GM19025 (cell line): Measurements from ENCODE around the gene NFE2L2.
"Not testable (repeated sequence)": the region's sequence is repeated elsewhere in the genome, so short reads cannot be mapped to it uniquely, and the experiment has no call there.

Experiments used
- ATAC-seq: cut with Tn5 transposase; IDR thresholded peaks from one replicate; pipeline ENCODE4 v1.9.1; 2021; ENCODE audit warnings: mild to moderate bottlenecking, low read depth, moderate library complexity; ENCODE audit not compliant: unreplicated experiment

Gene NFE2L2

DNA sequence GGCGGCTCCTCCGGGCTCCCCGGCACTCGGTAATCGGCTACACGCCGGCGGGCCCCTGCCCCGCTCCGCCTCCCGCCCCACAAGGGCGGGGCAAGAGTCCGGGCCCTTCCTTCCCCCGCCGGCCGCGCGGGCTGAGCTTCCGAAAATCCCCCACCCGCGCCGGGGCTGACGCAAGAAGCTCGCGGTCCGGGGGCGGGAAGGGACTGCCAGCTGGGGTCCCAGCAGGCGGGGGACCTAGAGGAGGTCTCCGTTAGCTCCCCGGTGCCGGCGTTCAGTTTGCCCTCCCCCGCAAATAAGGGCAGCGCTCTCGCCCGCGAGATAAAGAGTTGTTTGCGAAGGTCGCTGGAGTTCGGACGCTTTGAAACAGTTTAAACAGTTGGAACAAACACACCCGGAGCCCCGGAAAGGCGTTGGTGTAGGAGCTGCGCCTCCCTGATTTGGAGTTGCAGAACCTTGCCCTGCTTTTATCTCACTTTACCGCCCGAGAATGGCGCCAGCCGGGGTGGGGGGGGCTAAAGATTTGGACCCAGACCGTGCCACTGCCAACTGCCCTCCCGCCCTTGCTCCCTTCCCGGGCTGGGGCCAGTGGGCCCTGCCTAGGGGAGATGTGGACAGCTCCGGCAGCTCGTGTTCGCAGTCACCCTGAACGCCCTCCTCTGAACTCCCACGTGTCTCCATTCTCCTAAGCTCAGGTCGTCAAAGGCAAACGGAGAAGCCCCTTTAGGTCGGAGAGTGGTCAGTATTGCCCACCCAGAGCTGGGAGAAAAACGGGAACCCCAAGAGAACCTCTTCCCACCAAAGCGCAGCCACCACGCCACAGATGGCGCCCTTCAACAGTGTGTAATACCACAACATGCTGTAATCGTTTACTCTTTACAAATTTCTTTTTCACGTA lies at the start of gene NFE2L2:
TSS of gene NFE2L2 (minus strand) at position 35 of the 895 bp plus-strand sequence. CDS start 151 bp downstream, outside the sequence.
- ATAC-seq = peak; percentile 59

DNA sequence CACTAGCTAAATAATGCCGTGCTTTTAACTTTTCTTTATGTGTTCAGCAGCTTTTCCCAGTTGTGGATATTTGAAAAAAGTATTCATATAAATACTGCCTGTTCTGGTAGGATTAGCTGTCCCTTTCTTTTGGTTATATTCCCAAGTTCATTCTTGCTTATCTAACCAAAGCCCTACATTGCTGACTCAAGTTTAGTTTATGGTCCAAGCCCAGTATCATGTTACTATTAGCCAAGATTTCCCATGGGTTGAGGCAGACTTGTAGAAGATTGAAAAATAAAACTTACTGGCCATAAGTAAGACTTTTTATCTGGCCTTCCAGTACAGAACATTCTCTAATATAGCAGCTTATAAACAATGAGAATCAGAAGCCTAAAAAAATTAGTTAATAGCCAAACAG lies 49.7 kb upstream of the NFE2L2 start:
- no peak for ATAC-seq

DNA sequence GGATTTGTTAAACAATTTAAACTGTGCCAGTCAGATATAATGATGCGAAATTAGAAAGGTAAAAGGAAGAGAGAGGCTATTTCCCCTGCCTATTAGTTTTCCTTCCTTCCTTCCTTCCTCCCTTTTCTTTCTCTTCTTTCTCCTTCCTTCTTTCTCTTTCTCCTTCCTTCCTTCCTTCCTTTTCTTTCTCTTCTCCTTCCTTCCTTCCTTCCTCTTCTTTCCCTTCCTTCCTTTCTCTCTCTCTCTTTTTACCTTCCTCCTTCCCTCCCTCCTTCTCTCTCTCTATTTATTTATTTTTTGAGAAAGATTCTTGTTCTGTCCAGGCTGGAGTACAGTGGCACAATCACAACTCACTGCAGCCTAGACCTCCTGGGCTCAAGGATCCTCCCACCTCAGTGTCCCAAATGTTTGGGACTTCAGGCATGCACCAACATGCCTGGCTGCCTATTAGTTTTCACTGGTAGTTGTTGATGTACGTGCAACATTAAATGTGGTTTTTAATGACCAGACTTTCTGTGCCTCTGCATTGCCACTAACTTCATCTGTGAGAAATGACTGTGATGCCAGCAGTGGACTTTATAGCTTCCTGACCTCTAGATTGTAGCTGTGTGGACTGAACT lies 48.7 kb upstream of the NFE2L2 start:
- no peak for ATAC-seq

DNA sequence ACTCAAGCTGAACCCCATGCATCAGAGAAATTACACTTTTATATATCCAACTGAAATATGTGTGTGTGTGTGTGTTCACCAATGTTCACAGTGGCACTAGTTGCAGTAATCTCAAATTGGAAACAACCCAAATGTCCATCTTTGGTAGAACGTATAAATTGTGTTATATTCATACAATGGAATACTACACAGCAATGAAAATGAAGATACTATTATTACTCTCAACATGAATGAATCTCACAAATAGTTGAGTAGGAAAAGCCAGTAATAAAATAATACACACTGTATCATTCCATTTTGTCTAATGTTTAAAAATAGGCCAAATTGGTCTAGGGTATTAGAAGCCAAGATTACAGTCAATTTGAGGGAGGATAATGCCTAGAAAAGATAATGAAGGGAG lies 48.0 kb upstream of the NFE2L2 start:
- ATAC-seq = no peak

DNA sequence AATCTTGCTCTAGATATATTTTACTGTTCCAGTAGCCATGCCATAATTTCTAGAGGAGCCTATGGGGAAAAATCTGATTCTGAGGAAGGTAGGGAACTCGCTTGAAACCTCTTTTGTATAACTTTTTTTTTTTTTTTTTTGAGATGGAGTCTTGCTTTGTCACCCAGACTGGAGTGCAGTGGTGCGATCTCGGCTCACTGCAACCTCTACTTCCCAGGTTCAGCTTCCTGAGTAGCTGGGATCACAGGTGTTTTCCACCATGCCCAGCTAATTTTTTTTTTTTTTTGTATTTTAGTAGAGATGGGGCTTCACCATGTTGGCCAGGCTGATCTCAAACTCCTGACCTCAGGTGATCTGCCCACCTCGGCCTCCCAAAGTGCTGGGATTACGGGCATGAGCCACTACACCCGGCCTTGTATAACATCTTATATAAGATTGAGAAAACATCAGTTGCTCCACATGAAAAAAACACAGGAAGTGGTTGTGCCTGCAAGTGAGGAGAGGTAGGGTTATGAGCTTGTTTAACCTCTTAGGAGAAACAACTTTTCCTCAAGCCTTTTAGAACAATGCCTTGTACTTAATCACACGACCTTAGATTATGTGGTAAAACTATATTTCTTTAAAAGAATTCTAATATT lies 45.3 kb upstream of the NFE2L2 start:
- not testable (repeated sequence) for ATAC-seq

DNA sequence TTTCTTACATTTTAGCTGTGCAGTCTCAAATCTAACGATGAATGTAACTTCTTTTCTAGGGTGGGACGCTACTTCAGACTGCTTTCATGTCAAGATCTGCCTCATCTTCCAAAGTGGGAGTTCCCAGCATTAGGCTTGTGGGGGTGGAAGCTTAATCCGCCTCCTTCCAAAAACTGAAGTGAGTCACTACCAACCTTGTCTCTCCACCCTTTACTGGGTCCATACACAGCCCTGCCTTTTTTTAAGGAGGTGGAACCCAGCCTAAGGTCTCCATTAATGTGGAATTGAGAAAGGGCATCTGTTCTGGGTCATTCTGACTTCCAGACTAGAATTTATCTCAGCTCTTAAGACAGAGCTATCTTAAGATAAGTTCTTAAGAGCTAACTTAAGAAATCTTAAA lies 42.0 kb upstream of the NFE2L2 start:
- no peak for ATAC-seq

DNA sequence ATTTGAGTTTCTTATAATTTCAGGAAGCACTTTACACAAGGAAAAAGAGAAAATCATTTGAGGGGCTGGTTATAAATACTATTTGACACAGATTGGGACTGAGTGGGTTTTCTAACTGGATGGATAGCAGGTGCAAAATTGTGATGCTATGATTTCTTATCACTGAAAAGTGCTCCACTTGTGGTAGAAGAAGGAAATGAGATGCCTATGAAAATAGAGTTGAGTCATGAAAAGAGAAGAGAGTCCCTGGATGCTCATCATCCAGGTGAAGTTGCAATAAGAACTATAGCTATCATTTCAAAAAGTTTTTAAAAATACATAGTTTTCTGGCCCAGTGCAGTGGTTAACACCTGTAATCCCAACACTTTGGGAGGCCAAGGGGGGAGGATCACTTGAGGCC lies 39.4 kb upstream of the NFE2L2 start:
- ATAC-seq = no peak

DNA sequence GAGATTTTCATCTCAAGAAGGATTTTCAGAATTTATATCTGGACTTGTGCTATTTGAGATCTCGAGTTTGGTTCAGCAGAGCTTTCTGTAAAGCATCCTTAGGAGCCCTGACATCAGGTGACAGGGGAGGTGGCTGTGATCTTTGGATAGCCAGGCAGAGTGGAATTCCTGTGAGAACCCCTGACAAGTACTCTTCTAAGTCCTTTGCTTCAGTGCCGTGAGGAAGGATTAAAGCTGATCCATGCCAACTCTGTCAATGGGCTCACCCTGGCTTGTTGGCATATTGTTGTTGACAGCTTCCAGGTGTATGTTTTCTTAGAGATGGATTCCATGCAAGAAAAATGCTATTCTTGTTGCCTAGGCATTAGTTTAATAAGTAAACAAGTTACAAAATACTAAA lies 38.0 kb upstream of the NFE2L2 start:
- no peak for ATAC-seq

DNA sequence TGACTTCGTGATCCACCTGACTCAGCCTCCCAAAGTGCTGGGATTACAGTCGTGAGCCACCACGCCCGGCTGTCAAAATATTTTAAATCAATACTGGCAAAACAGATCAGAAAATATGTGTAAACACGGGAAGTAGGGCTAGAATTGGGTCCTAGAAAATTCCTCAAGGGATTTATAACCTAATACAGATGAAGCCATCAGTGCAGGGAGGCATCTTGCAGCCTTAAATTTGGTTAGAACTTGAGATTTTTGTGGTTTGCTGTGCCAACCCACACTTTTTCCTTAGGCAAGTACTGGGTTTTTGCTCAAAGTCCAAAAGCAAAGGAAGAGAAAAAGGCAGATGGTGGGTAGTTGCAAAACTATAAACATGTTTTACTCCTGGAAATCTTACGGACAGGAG lies 33.7 kb upstream of the NFE2L2 start:
- ATAC-seq = no peak

DNA sequence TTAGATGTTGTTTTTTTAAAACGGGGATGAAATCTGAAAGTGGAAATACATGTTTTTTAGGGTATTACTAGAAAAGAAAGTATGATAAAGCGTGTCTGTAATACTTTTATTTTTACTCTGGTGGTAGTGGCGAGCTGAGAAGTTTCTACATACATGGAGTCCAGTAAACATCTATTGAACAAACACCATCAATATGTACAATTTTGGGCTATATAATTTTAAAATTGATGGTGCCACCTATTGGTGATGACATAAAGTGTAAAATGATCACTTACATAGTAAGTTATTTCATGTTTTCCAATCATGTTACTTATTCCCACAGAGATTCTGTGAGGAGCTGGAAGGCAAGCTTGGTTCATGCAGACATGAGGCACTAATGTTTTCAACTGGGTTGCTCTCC lies 31.5 kb upstream of the NFE2L2 start:
- ATAC-seq = no peak

DNA sequence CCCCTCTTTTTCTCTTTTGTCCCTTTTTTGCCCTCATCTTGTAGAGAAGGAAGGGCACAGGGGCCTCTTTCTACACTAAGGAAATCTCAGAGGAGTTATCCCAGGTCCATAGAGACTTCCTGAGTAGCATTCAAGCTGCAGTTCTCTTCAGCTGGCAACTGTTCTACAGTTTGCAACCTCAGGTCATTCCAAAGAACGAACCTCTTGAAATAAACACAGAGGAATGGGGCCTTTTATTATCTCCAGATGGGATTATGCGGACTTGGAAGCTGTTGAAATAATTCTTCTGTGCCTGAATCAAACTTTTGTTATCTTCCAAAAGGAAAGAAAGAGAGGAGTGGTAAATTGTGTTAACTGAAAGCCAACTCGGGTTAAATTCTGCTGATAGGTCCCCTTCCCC lies 31.0 kb upstream of the NFE2L2 start:
- ATAC-seq = no peak

DNA sequence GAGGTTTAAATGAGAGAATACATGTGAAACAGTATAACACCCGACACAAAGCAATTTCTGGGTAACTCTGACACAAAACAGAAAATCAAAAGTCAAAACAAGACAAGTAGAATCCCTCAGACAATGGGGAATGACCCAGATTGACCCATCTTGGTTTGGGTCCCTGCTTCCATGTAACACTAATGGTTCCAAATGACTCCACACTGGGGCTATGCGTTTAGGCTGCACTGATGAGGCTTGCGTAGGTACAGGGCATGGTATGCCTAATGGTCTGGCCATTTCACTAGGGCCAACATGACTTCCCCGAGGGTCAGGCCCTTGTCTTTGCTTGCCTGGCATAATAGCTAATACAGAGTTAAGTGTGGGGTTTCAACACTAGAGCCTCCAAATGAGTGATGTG lies 27.2 kb upstream of the NFE2L2 start:
- no peak for ATAC-seq

DNA sequence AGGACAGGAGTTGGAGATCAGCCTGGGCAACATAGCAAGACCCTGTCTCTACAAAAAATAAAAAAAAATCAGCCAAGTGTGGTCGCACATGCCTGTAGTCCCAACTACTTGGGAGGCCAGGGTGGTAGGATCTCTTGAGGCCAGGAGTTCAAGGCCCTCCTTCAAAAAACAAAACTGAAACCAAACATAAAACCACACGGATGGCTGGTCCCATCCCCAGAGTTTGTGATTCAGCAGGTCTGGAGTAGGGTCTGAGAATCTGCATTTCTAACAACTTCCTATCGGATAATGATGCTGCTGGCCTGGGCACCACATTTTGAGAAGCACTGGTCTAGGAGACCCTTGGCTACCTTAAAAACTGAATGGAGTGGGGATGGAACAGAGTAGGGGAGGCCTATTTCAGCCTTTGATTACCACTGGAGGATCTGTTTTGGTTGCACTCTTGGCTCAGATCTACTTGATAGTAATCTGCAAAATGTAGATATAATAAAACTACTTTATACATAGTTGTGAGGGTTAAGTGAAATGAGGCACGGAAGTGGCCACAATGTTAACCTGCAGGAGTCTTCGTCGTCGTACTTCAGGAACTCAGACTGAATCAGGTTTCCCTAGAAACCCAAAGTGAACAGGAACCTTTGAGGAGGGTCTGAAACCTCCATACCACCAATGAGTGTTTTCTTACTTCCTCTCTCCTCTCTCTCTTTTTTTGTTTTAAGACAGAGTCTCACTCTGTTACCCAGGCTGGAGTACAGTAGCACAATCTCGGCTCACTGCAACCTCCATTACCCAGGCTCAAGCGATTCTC lies 25.5 kb upstream of the NFE2L2 start:
- peak; percentile 74 for ATAC-seq

DNA sequence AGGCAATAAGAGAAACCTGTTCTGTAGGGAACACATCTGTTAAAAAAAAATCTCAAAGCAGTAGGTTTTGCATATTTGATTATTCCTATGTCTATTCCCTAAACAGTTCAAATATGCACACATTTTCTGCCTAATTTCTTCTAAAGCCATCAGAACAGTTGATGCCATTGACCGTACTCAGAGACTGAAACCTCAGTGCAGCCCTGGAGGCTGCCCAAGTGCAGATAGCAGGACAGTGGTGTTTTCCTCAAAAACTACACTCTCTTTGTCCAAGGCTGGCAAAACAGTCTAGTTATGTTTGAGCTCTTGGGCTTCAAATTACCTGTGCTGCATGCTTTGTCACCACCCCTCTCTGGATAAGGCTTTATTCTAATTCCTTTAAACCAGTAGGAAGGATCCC lies 23.3 kb upstream of the NFE2L2 start:
- ATAC-seq = no peak

DNA sequence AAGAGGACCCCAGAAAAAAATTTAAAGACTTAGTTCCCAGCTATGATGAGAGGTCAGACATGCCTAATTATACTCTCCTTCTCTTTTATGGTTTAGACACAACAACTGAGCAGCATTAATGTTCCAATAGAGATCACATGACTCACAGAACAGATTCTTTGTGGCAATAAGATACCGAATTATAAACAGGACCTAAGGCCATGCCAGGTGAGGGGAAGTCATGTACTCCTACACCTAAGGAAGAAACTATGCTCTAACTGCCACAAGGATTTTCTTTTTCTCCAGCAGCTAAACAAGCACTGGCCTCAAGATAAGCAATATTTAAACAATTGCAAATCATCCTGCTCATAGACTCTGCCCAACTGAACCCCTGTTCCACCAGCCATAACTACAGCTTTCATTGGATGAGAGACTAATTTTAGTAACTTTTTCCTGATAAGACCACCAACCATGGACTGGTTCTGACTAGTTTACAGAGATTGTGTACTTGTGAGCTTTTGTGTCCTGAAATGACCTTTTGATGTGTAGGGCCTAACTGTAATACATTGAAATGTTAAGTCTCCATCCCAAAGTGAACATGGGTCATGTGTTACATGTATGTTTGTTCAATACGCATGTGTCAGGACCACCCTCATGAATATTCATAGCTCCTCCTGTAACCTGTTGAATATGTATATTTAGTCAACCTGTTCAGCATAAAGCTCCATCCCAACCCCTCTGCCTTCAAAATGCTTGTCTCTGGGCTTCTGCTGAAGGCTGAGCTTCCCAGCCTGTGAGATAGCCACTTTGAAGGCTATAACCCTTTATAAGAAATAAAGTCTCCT lies 21.6 kb upstream of the NFE2L2 start:
- ATAC-seq = no peak

DNA sequence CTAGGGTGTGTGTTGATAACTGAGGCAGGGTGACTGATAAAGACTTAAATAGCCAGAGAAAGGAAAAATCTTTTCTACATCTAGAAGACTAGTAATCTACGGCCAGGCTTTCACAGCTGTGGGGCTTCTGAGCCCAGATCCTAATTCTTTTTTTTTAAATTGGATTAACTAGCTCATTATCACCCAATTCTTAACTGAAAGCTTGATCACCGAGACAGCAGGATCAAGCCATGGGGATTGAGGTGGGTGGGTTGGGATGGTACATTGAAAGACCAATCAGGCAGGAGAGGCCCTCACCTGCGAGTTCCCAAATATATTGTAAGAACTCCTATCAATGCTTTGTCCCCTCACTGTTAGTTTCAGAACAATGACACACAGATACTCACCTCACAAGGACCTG lies 20.0 kb upstream of the NFE2L2 start:
- ATAC-seq = no peak

DNA sequence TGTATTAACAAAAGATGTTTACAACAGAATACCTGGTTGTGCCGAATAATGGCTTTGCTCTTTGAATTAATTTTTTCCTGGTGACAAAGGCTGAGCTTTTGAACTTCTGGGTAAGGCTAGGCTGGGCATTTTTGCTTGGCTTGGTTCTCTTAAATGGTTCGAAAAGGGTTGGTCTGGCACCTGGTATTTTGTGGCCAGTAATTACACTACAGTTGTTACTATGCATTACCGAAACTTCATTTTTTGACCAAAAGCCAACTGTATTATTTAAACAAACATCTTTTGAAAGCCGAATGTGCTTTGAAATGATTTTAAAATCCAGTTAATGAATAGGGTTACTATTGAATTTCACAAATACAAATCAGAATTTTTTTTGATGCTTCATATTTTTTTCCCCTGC lies 19.4 kb upstream of the NFE2L2 start:
- no peak for ATAC-seq

DNA sequence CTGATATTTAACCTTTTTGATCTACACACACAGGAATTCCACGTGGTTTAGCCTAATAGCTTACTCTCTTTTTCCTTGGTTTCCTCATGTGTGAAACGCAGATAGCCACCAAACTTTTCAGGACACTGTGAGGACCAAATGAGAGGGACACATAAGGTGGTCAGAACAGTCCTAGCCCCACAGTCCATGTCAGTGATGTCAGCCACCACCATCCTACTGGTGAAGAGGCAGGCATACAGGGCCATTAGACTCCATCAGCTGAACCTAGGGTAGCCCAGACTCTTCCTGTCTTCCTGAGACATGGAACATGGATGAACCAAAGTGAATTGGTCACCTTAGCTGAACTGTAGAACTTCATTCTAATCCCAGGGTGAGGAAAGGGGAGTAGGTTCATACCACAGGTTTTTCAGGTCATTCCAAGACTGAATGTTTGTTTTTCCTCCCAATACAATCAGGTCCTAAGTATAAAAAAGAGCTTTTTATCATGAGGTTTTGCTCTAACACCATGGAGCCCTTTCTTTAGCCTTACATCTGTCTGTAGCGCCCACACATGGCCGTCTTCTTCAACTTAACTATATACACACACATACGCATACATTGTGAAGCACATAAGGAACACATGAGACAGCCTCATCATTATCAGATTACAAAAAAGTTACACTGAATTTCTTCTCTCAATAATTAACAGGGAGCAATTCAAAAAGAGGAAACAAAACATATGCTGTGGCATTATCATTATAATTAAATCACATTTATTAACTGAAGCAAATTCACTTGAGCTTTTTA lies 18.5 kb upstream of the NFE2L2 start:
- ATAC-seq = no peak

DNA sequence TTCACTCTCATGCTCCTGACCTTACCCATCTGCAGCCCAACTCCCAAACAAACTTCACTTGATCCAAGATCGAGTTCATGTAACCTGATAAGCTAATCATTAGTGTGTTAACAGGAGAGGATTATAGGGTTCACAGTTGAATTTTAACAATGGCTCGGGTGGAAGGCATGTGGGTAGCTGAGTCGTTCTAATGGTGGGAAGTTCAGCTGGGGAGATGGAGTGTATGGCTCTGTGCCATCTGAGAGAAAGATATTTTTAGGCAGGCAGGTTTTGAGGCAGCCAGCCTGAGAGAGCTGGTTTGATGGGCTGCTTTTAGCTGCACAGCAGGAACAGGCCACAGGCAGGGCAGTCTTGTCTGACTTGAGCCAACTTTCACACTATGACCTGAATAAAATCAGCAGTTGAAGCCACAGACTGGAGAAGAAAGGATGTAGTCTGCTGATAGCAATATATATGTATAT lies 17.7 kb upstream of the NFE2L2 start:
- ATAC-seq = peak; percentile 38
